ENCODE data around the gene TMEM205. TPM values are rescaled to one million over a fixed set of nuclear protein-coding genes. Genes with fewer than 3 reads are reported as not detected.

Gene TMEM205
- total and polyA plus RNA-seq, 2 of the 13 experiments (the other 11 are each of a cell fraction or from before 2014, with no cell fraction given): 45.5 to 98.7 TPM

DNA sequence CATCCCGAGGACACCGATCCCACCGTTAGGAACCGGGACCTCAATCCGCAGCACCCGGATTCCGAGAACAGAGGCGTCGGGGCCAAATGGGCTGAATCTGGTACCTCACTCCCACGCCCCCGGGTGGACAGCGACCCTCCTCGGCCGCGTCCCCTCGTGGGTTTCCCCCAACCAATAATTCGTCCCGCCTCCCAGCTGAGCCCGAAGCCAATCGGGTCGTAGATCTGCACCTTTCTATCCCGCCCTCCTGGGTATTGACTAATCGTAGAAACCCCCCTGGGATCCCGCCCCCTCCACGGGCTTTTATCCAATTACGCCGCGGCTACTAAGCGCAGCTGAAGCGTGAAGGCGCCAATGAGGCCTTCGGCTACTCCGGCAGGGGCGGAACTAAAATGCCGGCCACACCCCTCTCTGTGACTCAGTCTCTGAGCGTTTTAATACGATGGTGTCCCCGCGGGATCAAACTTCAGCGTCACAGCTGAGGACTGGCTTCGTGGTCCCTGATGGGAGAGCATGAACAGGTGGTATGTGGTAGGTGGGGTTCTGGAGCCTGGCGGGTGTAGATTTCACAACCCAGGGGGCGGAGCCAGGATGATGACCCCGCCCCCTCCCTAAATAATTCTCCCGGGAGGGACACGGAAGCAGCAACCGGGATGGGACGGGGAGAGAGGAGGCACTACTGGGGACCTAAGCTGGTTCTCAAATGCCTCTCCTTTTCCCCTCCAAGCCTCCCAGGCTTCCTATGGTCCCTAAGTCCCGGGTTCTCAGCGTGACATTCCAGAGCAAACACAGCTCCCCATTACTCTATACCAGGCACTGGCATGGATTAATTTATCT lies at the start of gene TMEM205, which contains the start of gene CCDC159 (continued):
- TF ChIP-seq, protein P1, sequence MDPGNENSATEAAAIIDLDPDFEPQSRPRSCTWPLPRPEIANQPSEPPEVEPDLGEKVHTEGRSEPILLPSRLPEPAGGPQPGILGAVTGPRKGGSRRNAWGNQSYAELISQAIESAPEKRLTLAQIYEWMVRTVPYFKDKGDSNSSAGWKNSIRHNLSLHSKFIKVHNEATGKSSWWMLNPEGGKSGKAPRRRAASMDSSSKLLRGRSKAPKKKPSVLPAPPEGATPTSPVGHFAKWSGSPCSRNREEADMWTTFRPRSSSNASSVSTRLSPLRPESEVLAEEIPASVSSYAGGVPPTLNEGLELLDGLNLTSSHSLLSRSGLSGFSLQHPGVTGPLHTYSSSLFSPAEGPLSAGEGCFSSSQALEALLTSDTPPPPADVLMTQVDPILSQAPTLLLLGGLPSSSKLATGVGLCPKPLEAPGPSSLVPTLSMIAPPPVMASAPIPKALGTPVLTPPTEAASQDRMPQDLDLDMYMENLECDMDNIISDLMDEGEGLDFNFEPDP (CRISPR knock-in tag; conservative IDR thresholded peaks at IDR 0.05): no peak
- no peak for TF ChIP-seq ARNT2 (CRISPR knock-in tag; IDR thresholded peaks at IDR 0.05; ENCODE audit: low read depth)
- TF ChIP-seq SRY (CRISPR knock-in tag; IDR thresholded peaks at IDR 0.05): no peak
- TF ChIP-seq ZNF484 (CRISPR knock-in tag; IDR thresholded peaks at IDR 0.05; ENCODE audit: borderline replicate concordance, low read depth): no peak
- no peak for TF ChIP-seq MYC (CRISPR knock-in tag; IDR thresholded peaks at IDR 0.05; ENCODE audit: borderline replicate concordance)
- no peak for TF ChIP-seq ZFP90 (CRISPR knock-in tag; IDR thresholded peaks at IDR 0.05; ENCODE audit: borderline replicate concordance)
- TF ChIP-seq RBFOX2 (IDR thresholded peaks at IDR 0.05; ENCODE audit: low read depth, low read length): no peak
- no peak for TF ChIP-seq ZC3H13 (CRISPR knock-in tag; IDR thresholded peaks at IDR 0.05)
- TF ChIP-seq MIXL1 (CRISPR knock-in tag; IDR thresholded peaks at IDR 0.05): peak; percentile 35; the same call in 1 of the 2 replicates
- no peak for TF ChIP-seq KAT7 (CRISPR knock-in tag; IDR thresholded peaks at IDR 0.05; ENCODE audit: borderline replicate concordance)
- no peak for TF ChIP-seq MIER3 (CRISPR knock-in tag; IDR thresholded peaks at IDR 0.05; ENCODE audit: borderline replicate concordance)
- TF ChIP-seq ZNF207 (IDR thresholded peaks at IDR 0.05; ENCODE audit: borderline replicate concordance): no peak
- TF ChIP-seq, protein P2, sequence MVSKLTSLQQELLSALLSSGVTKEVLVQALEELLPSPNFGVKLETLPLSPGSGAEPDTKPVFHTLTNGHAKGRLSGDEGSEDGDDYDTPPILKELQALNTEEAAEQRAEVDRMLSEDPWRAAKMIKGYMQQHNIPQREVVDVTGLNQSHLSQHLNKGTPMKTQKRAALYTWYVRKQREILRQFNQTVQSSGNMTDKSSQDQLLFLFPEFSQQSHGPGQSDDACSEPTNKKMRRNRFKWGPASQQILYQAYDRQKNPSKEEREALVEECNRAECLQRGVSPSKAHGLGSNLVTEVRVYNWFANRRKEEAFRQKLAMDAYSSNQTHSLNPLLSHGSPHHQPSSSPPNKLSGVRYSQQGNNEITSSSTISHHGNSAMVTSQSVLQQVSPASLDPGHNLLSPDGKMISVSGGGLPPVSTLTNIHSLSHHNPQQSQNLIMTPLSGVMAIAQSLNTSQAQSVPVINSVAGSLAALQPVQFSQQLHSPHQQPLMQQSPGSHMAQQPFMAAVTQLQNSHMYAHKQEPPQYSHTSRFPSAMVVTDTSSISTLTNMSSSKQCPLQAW (CRISPR knock-in tag; IDR thresholded peaks at IDR 0.05): no peak
- TF ChIP-seq, protein P3, sequence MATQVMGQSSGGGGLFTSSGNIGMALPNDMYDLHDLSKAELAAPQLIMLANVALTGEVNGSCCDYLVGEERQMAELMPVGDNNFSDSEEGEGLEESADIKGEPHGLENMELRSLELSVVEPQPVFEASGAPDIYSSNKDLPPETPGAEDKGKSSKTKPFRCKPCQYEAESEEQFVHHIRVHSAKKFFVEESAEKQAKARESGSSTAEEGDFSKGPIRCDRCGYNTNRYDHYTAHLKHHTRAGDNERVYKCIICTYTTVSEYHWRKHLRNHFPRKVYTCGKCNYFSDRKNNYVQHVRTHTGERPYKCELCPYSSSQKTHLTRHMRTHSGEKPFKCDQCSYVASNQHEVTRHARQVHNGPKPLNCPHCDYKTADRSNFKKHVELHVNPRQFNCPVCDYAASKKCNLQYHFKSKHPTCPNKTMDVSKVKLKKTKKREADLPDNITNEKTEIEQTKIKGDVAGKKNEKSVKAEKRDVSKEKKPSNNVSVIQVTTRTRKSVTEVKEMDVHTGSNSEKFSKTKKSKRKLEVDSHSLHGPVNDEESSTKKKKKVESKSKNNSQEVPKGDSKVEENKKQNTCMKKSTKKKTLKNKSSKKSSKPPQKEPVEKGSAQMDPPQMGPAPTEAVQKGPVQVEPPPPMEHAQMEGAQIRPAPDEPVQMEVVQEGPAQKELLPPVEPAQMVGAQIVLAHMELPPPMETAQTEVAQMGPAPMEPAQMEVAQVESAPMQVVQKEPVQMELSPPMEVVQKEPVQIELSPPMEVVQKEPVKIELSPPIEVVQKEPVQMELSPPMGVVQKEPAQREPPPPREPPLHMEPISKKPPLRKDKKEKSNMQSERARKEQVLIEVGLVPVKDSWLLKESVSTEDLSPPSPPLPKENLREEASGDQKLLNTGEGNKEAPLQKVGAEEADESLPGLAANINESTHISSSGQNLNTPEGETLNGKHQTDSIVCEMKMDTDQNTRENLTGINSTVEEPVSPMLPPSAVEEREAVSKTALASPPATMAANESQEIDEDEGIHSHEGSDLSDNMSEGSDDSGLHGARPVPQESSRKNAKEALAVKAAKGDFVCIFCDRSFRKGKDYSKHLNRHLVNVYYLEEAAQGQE (IDR thresholded peaks at IDR 0.05; ENCODE audit: borderline replicate concordance in 1 of 2, low read depth in 1 of 2, low read length in 2 of 2): peak in 1 of 2 experiments; percentile 16; a peak in 1 of 4 replicates
- peak; percentile 13; the same call in 1 of the 2 replicates for TF ChIP-seq ETV5 (CRISPR knock-in tag; IDR thresholded peaks at IDR 0.05; ENCODE audit: borderline replicate concordance)
- TF ChIP-seq SMC3 (IDR thresholded peaks at IDR 0.05; ENCODE audit: low read length): no peak
- TF ChIP-seq GATA4 (IDR thresholded peaks at IDR 0.05; ENCODE audit: borderline replicate concordance, low read depth): no peak
- peak; percentile 43; the same call in 1 of the 2 replicates for TF ChIP-seq RNF2 (conservative IDR thresholded peaks at IDR 0.05; ENCODE audit: low read depth)
- TF ChIP-seq SIN3A (IDR thresholded peaks at IDR 0.05; ENCODE audit: borderline replicate concordance, low read depth, low read length): peak; percentile 50; the same call in 1 of the 2 replicates
- TF ChIP-seq STAG1 (CRISPR knock-in tag; IDR thresholded peaks at IDR 0.05): no peak
- TF ChIP-seq, protein P4, sequence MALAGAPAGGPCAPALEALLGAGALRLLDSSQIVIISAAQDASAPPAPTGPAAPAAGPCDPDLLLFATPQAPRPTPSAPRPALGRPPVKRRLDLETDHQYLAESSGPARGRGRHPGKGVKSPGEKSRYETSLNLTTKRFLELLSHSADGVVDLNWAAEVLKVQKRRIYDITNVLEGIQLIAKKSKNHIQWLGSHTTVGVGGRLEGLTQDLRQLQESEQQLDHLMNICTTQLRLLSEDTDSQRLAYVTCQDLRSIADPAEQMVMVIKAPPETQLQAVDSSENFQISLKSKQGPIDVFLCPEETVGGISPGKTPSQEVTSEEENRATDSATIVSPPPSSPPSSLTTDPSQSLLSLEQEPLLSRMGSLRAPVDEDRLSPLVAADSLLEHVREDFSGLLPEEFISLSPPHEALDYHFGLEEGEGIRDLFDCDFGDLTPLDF (CRISPR knock-in tag; IDR thresholded peaks at IDR 0.05): no peak
- TF ChIP-seq NFIC (IDR thresholded peaks at IDR 0.05; ENCODE audit: low read length): no peak
